Skeletal muscle tissue (tissue), 4 donors: ENCODE data around the gene GTF2E1. TPM values are rescaled to one million over a fixed set of nuclear protein-coding genes. Genes with fewer than 3 reads are reported as not detected.
A peak's percentile ranks its signal among the peaks of the same experiment; 100 is the strongest.
"Not testable (repeated sequence)": the region's sequence is repeated elsewhere in the genome, so short reads cannot be mapped to it uniquely, and the experiment has no call there.

ENCODE experiments used
- H3K27ac ChIP-seq: one replicate; pipeline ENCODE4 v1.7.0; 2013; ENCODE audit warnings: mild to moderate bottlenecking, low read depth, low read length, inconsistent platforms
- H3K27me3 ChIP-seq, 3 donors: one replicate each; pipeline ENCODE4 v1.7.0; 2013; ENCODE audit warnings: low read length in 3 of 3; ENCODE audit not compliant: control insufficient read depth in 3 of 3, insufficient read depth in 3 of 3
- H3K36me3 ChIP-seq, 3 donors: one replicate each; pipeline ENCODE4 v1.7.0; 2013; ENCODE audit warnings: low read length in 3 of 3; ENCODE audit not compliant: control insufficient read depth in 3 of 3, insufficient read depth in 3 of 3
- H3K4me1 ChIP-seq, 3 donors: one replicate each; pipeline ENCODE4 v1.7.0; 2013; ENCODE audit warnings: low read length in 3 of 3, mild to moderate bottlenecking in 3 of 3; ENCODE audit not compliant: control insufficient read depth in 3 of 3, insufficient read depth in 3 of 3
- H3K4me3 ChIP-seq, 3 donors: one replicate each; pipeline ENCODE4 v1.7.0; 2013; ENCODE audit warnings: low read length in 3 of 3
- H3K9ac ChIP-seq, 3 donors: one replicate each; pipeline ENCODE4 v1.7.0; 2013; ENCODE audit warnings: low read length in 3 of 3, mild to moderate bottlenecking in 3 of 3, moderate library complexity in 2 of 3, low read depth in 1 of 3
- H3K9me3 ChIP-seq, 3 donors: one replicate each; pipeline ENCODE4 v1.7.0; 2013; ENCODE audit warnings: low read length in 3 of 3; ENCODE audit not compliant: control insufficient read depth in 3 of 3
- total RNA-seq: library from RNA; depleted of rRNA; stranded (reverse); fragments of >200 nt; gene quantifications from one replicate; pipeline ENCODE4 v1.2.3, GENCODE V29; 2014
- donor health status: Osteomylitis.

Gene GTF2E1
- total RNA-seq, 1 donor from 2014 or later: 22.4 TPM

DNA sequence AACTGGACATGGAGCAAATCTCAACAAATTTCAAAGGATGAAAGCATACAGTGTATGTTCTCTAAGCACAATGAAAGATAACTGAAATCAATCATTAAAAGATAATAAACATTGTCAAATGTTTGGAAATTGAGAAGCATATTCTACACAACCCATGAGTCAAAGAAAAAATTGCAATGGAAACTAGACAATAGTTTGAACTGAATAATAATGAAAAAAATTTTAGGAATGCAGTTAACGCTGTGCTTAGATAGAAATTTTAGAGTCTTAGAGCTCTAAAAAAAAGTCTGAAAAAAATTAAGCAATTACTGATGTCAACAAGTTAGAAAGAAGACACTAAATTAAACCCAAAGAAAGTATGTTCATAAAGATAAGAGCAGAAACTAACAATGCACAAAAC is 15.8 kb upstream of the GTF2E1 start:
- Histone ChIP-seq H3K27ac (no peak overlapping the region), H3K27me3 (no peaks in the 10 kb centered on the region), H3K4me1 (no peaks in the 10 kb centered on the region), H3K9me3 (no peaks in the 10 kb centered on the region), H3K4me3 (no peak overlapping the region), H3K36me3 (peaks cover 0 to 7% (median 0%) of the 10 kb centered on the region in 3 donors), H3K9ac (no peak overlapping the region)

DNA sequence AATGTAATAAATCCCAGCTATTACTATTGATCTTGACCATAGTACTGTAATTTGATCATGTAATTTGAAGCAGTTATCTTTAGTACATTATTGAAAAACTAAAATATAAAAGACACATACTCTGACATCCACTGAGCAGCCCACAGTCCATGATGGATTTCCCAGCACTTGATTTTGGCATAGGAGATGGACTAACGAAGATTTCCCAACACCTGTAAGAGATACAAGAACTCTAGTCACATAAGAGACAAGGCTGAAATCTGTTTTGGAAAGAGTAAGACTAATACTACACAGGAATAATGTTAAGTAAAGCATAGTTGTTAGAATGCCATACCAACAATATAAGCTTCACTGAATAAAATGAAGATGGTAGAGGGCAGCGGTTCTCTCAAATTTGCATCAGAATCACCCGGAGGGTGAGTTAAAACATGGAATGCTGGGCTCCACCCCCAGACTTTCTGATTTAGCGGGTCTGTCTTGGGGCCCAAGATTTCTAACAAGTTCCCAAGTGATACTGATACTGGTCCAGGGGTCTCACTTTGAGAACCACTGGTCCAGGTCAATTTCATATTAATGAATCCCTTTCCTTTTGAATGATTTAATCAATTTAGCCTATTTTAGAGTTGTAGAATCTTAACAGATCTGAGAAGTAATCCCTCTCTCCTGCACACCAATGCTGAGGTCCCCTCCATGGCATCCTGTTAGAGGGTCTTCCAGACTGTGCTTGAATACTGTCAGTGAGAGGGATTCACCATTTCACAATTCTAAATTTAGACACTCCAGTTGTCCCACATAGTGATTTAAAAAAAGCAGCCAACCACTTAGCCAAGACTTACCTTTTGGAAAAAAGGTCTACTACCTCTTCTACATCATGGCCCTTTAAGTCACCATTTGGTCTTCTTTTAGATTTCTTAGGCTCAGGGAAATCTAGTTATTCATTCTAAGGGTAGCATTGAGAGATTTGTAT is 11.7 kb upstream of the GTF2E1 start:
- Histone ChIP-seq H3K4me1 (no peaks in the 10 kb centered on the region), H3K4me3 (no peak overlapping the region), H3K27ac (no peak overlapping the region), H3K9ac (no peak overlapping the region), H3K9me3 (no peaks in the 10 kb centered on the region), H3K36me3 (peaks cover 0 to 7% (median 0%) of the 10 kb centered on the region in 3 donors), H3K27me3 (no peaks in the 10 kb centered on the region)

DNA sequence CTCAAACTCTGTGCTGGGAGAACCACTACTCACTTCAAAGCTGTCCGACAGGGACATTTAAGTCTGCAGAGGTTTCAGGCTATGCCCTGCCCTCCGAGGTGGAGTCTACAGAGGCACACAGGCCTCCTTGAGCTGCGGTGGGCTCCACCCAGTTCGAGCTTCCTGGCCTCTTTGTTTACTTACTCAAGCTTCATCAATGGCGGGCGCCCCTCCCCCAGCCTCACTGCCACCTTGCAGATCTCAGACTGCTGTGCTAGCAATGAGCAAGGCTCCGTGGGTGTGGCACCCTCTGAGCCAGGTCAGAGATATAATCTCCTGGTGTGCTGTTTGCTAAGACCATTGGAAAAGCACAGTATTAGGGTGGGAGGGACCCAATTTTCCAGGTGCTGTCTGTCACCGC is 4.5 kb upstream of the GTF2E1 start:
- not testable (repeated sequence) for H3K9ac ChIP-seq, H3K36me3 ChIP-seq, H3K4me3 ChIP-seq, H3K27me3 ChIP-seq, H3K27ac ChIP-seq, H3K4me1 ChIP-seq, H3K9me3 ChIP-seq

DNA sequence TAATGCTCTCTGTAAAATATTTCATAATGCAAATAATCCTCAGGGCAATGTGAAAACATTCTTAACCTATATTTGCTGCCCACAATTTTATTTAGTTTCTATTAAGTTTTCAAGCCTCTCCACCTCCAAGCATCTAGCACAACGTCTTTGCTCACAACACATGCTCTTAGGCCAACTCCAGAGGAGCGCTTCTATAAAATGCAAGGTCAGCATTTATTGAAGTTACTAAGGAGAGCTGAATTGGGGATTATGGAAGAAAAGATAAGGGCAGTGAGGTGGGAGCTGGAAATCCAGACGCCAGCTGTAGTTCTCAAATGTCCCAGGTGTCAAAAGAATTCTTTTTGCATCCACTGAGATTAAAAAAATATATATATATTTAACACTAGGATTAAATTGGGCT is 1.2 kb upstream of the GTF2E1 start:
- Histone ChIP-seq H3K27ac (no peak overlapping the region), H3K4me1 (peaks cover 11 to 13% (median 13%) of the 10 kb centered on the region in 3 donors), H3K36me3 (peaks cover 0 to 6% (median 3%) of the 10 kb centered on the region in 3 donors), H3K27me3 (no peaks in the 10 kb centered on the region), H3K4me3 (peak overlapping the region; percentile 95 to 100 (median 100)), H3K9me3 (peaks cover 0 to 2% (median 0%) of the 10 kb centered on the region in 3 donors), H3K9ac (no peak overlapping the region)

DNA sequence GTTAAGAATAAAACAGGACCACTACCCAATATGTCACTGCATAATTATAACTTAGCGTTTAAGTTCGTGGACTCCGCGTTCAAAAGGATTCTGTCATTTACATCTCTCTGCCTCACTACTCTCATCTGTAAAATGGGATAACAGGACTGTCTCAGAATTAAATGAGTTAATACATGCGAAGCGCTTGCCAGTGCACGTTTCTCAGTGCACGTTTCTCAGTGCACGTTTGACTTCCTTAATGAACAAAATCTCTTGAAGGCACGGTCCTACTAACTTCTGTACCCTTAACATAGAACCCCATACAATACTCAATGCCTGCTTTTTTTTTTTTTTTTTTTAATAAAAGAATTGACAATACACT is 727 bp upstream of the GTF2E1 start:
- Histone ChIP-seq H3K27ac (peak overlapping the region; percentile 96), H3K27me3 (no peaks in the 10 kb centered on the region), H3K4me1 (peaks cover 11 to 13% (median 13%) of the 10 kb centered on the region in 3 donors), H3K4me3 (peak overlapping the region; percentile 95 to 100 (median 100)), H3K9me3 (peaks cover 0 to 2% (median 0%) of the 10 kb centered on the region in 3 donors), H3K9ac (peak overlapping the region; percentile 91 to 99 (median 93)), H3K36me3 (peaks cover 0 to 6% (median 3%) of the 10 kb centered on the region in 3 donors)

DNA sequence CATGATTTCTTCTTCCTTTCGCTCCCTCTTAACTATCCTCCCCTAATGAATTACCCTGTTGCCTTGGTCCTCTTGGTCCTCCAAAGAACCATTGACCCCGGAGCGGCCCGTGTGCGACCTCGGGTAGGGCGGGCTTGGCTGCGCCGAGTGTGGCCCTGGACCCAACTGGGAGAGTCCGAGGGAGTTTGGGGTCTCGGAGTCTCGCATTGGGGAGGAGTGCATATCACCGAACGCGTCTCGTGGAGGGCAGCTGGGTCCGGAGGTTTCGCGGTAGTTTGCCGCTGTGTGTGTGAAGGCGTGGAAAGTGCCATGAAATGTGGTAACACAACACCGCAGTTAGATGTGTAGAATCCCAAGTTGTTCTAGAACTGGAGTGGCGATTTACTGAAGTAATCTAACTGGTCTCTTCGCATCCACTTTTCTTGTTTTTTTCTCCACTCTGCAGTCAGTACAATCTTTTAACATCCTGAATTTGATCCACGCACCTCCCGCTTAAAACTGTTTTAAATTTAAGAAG is 363 bp downstream of the GTF2E1 start:
- Histone ChIP-seq H3K4me1 (peaks cover 11 to 13% (median 13%) of the 10 kb centered on the region in 3 donors), H3K27me3 (no peaks in the 10 kb centered on the region), H3K9me3 (no peaks in the 10 kb centered on the region), H3K9ac (peak overlapping the region; percentile 91 to 96 (median 93)), H3K27ac (peak overlapping the region; percentile 96), H3K36me3 (peaks cover 0 to 3% (median 3%) of the 10 kb centered on the region in 3 donors), H3K4me3 (peak overlapping the region; percentile 95 to 100 (median 100))

DNA sequence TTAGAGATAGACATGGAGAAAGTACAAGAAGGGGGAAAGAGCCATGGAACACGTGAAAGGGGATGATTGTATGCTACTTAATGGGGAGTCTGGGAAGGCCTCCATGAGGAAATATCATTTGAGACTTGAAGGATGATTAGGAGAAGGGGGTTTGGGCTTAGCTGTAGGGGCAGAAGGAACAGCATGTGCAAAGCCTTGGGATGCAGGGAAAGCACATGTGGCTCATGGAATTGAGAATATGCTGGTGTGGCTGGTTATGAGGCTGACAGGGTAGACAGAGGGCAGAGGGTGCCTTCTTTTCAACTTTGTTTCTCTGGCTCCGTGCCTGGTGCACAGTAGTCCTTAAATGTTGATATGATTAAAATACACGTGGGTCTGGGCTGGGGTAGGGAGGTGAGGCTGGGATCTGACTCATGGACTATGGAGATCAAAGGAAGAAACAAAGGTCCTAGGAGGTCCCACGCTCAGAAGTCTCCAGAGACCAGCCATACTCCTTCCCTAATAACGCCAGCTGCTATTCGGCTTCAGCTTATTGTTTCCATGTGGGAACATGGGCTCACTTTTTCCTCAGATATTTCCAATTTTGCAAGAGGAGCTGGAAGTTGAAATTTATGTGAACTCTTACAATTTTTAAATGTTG is 1.1 kb downstream of the GTF2E1 start:
- Histone ChIP-seq H3K27me3 (no peaks in the 10 kb centered on the region), H3K27ac (no peak overlapping the region)

DNA sequence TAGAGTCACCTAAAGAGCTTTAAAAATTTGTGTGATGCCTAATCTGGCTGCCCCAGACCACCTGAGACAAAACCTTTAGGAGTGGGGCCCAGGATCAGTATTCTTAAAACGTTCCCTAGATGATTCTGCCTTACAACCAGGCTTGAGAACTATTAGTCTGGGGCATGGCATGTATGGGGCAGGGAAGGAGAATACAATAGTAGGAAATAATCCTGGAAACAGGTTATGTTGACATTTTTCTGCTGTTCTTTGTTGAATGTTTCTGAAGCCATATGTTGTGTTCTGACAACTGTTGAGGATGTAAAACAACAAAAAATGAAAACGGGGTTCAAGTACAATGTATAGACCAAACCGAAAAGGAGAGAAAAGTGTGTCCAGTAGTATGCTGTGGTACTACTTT is 2.9 kb downstream of the GTF2E1 start:
- H3K27me3 ChIP-seq: no peaks in the 10 kb centered on the region
- H3K27ac ChIP-seq: no peak overlapping the region
- no peak overlapping the region for H3K9ac ChIP-seq

More for the DNA sequence above, 1.1 kb downstream of the GTF2E1 start:
- Histone ChIP-seq H3K9ac (peak overlapping the region; percentile 91 to 96 (median 93)), H3K9me3 (no peaks in the 10 kb centered on the region), H3K4me1 (peaks cover 11 to 13% (median 13%) of the 10 kb centered on the region in 3 donors), H3K36me3 (no peaks in the 10 kb centered on the region), H3K4me3 (peak overlapping the region; percentile 95 to 100 (median 100))

DNA sequence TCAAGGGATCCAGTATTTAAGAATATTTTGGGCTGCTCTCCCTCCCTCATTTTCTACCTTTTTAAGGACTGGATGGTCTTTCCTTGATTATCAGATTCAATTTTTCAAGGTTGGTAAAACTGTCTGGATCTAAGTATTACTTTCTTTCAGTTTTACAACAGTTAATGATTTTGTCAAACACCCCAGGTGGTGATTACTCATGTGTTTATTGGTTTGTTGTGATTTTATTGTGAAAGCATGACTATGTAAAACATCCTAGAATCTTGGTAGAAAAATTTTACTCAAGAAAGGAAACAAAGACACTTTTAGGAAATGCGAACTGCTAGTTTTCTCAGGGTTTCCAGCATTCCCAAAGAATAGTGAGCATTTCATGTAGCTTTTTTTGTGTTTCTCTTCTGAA is 7.3 kb downstream of the GTF2E1 start:
- Histone ChIP-seq H3K9ac (no peak overlapping the region), H3K27me3 (no peaks in the 10 kb centered on the region), H3K4me3 (no peak overlapping the region), H3K36me3 (peaks cover 3 to 4% (median 3%) of the 10 kb centered on the region in 3 donors), H3K4me1 (no peaks in the 10 kb centered on the region), H3K9me3 (no peaks in the 10 kb centered on the region), H3K27ac (no peak overlapping the region)

More for the DNA sequence above, 2.9 kb downstream of the GTF2E1 start:
- Histone ChIP-seq H3K36me3 (no peaks in the 10 kb centered on the region), H3K4me3 (no peak overlapping the region), H3K4me1 (peaks cover 11 to 13% (median 13%) of the 10 kb centered on the region in 3 donors), H3K9me3 (no peaks in the 10 kb centered on the region)
